Activated T-helper 9 cell treated with anti-CD3 and anti-CD28 coated beads, Interleukin-2, amount 50 U/mL, for 16 hours (primary cell): Measurements from ENCODE around the gene TNS3.

Experiments
- DNase-seq: peaks from one replicate; pipeline ENCODE4 v3.0.0-alpha.2; 2020; ENCODE audit warnings: low read depth

Gene TNS3

DNA sequence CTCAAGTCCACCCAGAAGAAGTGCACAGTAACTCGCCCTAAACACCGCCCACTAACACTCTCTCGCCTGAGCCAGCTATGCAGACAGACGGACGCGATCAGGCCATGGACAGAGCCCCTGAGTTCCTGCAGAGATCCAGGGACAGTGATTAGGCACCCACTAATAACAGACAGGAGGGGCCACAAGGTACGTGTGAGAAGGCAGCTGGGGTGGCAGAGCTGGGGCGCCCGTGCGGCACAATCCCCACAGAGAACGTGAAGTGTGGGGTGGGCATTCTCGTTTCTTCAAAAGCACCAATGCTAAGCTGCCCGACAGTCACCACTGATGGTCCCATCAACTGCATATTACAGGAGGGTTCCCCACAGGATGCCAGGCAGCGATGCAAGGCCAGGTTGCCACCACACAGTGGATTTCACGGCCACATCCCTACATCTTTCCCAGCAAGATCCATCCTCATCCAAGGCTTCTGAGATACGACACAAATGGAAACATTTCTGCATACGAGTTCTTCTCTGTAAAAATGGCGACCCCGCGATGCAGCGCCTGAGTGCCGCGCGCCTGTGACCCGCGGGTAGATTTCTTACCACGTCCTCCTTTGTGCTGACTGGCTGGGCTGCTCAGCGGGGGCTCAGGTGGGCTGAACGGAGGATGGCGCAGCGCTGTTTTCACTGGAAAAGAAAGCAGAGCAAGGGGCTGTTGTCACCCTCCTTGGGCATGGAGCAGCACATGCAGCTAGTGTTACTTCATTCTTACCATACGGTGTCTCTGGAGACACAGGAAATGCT, 237.5 kb downstream of the TNS3 start:
- no peak for DNase-seq

DNA sequence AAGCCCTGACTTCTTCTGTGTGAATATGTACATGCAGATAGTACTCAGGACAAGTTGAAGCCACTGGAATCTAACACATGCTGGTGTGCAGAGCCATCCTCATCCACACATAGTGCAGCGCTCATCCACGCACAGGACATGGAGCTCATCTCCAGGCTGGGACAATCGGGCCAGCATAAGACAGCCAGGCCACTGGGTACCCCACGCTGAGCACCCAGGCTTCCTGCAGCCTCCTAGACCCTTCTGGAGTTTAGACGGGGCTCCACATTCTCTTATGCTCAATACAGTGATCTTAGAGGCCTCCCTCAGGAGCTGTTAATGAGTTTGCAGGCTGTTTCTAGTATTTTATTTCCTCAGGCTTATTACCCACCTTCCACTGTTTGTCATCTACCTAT, 238.9 kb downstream of the TNS3 start:
- DNase-seq: no peak

DNA sequence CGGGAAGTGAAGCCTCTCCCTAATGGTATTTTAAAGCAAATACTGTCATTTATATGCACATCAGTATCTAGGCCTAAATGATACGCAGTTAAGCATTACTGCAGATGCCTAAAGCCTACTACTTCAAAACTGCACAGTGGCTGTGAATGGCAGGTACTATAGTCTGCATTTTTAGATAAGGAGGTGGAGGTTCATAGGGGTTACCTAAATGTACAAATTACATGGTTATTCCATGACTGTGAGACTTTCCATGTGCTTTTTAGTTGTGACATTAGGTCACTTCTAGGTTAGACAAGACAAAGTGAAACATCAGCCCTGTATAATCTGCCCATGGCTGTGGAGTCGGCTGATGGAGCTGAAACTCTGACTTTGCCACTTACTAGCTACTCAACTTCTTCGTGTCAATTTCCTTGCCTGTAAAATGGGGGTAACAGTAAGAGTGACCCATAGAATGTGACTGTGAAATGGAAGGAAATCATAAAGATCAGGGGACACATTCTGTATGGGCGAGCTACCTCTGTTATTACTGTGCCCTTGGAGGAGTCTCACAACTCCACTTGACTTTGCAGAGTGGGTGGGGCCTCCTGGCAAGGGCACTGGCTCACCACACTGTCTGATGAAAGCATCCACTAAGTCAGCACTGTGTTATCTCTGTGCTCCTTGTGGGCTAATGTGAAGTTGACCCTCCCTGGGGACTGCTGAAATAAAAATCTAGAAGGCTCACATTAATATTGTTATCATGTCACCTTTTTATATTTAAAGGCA, 239.4 kb downstream of the TNS3 start:
- DNase-seq: no peak

DNA sequence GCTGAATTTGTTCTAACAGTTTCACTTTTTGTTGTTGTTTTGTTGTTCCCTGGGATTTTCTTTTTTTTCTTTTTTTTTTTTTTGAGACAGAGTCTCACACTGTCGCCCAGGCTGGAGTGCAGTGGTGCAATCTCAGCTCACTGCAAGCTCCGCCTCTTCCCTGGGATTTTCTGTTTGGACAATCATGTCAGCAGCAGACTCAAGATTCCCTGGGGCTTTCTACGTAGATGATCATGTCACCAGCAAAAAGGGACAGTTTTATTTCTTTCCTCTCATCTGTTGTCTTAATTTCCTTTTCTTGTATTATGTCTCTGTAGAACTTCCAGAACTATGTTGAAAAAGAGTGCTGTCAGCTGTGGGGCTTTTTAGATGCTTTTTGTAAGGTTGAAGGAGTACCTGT, 241.4 kb downstream of the TNS3 start:
- DNase-seq: no peak

DNA sequence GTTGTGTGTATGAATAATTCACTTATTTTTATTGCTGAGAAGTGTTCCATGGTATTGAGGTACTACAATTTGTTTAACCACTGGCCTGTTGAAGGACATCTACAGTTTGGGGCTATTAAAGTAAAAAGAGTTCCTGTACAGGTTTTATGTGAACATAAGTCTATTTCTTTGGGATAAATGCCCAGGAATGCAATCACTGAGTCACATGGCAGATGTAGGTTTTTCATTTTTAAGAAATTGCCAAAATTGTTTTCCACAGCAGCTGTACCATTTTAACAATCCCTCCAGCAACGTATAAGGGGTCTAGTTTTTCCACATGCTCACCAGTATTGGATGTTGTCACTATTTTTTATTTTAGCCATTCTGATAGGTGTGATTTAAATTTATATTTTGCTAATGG, 243.9 kb downstream of the TNS3 start:
- DNase-seq: no peak

DNA sequence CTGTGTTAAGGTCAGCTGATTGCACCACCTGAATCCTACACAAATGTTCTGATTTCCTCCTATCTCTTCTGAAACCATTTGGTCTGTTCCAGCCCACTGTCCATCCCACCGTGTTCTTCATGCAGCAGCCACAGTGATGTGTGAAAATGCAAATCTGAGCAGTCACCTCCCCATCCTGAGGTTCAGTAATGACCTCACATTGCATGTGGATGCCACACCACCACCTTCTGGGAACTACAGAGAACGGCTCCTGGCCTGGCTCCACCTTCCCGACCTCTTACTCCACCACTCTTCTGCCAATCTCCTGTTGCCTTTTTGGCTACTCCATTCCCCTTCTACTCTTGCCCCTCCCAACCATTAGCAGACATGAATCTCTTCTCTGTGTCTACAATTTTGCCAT, 244.4 kb downstream of the TNS3 start:
- DNase-seq: no peak

DNA sequence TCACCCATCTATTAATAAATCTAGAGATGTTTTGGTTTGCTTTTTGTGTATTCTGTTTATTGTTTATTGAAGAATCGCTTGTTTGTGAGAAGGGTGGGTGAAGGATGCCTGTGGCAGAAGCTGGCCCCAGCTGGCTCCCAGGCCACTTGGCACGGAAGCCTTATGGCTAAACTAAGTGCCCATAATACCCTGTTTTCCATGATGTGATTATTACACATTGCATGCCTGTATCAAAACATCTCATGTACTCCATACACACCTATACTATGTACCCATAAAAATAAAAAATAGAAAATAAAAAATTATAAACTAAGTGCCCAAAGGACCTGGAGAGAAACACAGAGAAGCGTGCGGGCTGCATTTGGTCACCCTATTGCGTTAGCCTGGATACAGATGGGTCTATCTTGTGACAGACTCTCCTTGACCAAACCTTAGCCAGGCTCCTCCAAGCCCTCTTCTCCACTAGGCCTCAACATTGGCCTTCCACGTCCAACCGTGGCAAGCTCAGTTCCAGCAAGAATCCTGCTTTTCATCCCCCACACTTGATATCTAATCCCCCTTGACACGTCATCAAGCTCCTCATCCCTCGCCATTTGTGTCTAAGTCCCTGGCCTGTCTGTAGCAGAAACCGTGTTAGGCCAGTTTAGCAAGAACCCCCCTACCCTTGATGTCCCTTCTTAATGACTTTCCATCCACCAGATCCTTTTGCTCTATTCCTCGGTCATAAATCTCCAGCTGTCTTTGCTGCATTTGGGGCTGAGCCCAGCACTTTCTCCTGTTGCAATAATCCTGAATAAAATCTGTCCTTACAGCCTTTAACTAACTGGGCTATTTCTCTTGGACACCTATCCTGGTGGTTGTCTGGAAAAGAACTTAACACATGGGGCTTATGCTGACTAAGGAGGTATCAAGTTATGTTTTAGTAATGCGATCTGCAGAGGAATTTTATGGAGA, 245.2 kb downstream of the TNS3 start:
- DNase-seq: no peak

DNA sequence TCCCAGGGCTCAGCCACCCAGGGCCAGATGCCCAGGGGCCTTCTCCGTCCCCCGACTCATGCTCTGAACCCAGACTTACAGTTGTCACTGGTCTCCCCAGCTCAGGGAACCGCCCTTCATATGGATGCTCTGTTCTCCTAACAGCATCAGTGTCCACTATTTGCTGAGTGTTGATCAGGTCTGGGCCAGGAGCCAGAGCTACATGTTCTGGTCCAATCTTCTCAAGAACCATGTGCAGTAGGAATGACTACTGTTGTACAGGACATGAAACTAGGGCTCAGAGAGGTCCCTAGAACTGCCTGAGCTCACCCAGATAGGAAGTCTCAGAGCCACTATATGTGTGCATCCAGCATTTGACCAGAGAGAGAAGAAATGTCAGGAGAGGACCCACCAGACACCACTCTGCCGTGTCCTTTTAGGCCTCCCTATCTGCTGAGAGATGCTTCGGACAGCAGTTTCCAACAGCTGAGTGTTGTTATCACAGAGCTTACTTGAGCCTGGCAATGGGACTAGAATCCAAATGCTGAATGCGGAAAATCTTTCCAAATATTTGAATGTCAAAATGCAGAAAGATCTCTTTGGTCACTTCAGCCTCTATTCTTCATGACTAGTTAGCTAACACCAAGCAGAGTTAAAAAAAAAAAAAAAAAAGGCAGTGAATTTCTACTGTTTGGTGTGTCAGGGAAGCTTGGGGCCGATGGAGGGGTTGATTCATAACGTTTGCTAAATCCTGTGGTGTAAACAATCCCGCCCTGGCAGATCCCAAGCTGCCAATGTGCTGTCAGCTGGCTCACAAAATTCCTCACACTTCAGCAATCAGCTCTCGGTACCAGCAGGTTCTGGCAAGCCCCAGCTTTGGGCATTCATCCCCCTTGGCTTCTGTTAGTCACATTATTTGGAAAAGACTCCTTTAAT, 246.1 kb downstream of the TNS3 start:
- DNase-seq: no peak

DNA sequence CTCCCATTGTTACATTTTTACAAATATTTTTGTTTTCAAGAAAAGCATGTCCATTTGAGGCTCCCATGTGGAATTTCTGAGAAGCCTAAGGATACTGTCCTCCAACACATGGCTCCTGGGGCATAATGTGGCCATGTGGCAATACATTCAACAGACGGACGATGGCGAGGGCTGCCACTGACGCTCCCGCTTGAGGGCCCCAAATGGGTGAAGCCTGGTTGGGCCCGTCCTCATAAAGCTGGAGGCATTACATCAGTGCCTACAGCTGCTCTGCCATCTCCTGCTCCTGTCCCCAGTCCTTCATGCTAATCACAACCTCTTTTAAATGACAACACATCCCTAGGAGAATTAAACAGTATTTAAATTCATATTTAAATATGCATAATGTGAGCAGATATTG, 246.8 kb downstream of the TNS3 start:
- DNase-seq: no peak

DNA sequence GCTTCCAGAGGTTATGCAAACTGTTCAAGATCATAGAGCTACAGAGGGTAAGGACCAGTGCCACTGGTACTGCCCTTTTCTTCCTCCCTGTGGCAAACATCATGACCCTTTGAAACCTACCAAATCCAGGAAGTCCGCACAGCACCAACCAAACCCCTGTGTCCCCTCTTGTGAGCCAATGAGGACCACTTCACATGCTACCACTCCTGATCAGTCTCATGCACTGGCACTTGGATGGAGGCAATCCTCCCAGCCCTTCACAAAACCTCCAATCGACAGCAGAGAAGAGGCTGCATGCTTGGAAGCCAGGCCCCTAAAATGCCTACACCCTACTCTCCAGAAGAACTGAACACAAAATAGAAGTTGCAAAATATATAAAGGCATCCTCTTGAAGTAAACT, 248.0 kb downstream of the TNS3 start:
- DNase-seq: no peak

DNA sequence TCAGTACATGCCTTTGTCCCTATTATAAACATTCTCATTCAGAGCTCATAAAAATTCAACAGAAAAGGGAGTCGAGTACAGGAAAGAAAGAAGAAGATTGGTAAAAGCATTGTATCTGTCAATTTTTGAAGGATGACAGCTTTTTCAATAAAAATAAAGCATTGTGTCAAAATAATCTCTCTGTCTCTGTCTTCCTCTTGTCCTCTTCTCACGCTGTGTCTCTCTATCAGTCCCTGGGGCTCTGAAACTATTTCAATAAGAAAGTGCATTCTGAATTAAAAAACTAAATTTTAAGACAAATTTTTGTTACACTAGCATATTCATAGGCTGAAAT, 248.4 kb downstream of the TNS3 start:
- no peak for DNase-seq

DNA sequence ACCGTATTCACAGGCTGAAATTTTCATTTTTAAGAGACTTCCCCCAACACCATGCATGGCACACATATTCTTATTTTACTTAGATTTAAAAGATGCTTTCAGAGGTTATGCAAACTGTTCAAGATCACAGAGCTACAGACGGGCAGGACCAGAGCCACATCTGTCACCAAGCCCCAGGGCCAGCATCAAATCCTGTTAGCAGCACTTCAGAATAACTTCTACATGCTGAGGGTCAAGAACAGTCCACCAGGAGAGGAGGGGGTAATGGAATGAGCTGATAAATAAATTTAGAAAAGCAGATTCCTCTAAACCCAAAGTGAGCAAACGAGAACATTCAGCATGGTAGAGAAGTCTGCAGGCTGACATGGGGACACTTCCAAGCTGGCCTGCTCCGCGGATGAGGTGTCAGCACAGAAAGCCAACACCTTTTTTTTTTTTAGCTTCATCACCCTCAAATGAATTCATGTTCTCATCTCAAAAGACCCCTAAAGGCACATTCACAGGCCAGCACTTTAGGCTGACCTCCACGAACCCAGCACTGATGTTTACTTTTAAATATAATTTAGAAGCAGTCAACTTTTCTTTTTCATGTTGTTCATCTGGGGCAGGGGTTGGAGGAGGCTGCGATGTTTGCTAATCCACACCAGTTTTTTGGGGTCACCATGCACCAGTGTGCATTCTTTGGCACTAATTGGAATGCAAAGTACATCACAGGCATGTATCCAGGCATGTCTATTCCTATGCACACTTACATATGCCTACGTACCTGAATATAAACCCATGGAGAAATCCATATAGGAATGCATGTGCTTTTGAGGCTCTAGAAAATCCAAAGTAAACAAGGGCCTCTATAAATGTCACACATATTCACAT, 249.0 kb downstream of the TNS3 start:
- DNase-seq: no peak

DNA sequence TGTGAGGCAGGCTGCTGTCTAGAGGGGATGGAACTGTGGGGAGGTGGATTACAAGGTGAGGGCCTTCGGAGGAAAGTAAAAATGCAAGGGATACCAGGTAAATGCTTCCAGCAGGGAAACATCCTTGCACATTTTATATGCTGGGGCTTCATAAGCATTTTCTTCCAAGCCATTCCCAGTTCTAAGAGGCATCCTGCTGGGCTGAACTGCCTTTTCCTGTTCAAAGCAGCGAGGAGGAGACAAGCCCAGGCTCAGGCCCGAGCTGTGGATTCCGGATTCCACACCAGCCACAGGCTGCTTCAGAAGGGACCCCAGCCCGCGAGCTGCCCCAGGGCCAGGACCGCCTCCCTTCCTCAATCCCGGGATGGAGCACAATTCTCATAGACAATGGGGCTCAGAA, 249.7 kb downstream of the TNS3 start:
- no peak for DNase-seq

DNA sequence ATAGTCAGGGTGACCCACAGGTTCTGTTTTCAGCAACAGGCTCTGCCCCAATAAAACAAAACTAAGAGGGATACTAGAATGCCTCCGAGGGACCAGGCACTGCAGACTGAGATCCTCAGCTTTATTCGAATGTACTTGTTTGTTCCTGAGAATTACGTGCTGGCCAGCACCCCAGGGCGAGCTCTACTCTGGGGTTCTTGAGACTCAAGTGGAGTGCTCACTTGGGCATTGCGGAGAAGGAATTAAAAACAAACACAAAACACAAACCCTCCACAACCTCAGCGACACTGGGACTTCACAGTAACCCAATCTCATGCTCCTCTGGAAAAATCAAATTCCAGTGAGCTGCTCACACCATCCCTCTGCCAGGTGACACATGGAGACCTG, 250.7 kb downstream of the TNS3 start:
- no peak for DNase-seq

DNA sequence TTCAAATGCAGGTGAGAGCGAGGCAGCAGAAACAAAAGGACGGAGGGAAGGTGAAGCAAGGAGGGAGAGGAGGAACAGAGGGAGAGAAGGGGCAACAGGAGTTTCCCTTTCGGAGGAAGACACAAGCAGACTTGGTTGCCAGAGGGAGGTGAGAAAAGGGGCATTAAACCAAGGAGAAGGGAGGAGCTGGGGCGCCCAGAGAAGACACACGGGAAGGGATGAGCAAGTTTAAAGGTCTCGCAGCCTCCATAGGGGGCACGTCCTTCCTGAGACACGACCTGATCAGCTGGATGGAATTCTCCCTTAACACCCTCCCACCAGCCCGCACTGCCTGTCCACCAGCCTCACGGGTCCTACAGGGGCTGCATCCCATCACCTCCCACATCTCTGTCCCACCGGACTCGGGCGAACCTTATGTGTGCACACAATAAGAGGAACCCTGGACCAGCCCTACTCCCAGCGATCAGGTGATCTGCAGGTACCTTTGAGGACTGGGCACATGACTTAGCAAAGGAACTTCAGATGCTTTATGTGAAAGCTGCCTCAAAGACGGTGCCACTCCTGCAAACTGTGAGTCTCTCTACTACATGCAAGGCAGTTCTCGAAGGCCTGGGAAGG, 251.2 kb downstream of the TNS3 start:
- DNase-seq: no peak

DNA sequence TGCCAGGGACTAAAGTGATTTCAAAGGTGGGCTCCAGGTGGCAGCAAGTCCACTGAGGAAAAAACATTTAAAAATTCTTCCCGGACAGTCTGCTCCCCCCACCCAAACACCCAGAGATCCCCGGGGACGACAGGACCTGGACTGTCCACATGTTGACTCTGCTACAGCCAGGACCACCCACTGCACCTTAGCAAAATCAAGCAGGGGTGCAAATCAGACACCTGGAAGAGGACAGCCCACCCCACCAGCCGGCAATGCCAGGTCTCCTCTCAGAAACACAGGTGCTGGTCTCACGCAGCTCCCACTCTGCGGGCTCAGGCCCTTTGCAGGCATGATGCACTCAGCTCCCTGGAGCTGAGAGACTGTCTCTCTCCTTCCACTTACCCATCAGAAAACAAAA, 251.9 kb downstream of the TNS3 start:
- DNase-seq: no peak

DNA sequence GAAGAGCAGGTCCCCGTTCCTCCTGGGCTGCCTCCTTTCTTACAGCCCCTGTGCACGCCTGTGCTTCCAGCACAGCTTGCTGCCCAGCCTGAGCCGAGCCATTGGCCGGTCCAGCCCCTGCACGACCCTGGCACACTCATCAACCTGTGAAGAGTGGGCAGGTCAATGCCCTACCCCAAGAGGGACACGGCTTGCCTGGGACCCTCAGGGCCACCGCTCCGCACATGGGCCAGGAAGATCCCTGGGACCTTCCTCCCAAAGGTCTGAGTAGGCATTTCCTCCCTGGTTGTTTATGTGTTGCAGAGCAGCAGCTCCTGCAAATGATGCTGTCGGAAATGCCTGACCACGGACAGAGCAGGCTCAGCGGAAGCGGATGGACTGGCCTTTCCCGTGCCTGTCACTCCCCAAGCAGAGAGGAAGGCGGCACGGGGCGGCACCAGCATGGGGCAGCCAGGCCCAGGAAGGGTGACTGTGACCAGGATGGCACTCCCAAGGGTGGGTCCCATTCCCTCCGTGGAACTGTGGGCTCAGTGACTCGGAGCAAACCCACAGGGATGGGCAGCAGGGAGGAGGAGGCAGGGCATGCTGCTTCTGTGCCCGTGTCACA, 252.5 kb downstream of the TNS3 start:
- DNase-seq: no peak

DNA sequence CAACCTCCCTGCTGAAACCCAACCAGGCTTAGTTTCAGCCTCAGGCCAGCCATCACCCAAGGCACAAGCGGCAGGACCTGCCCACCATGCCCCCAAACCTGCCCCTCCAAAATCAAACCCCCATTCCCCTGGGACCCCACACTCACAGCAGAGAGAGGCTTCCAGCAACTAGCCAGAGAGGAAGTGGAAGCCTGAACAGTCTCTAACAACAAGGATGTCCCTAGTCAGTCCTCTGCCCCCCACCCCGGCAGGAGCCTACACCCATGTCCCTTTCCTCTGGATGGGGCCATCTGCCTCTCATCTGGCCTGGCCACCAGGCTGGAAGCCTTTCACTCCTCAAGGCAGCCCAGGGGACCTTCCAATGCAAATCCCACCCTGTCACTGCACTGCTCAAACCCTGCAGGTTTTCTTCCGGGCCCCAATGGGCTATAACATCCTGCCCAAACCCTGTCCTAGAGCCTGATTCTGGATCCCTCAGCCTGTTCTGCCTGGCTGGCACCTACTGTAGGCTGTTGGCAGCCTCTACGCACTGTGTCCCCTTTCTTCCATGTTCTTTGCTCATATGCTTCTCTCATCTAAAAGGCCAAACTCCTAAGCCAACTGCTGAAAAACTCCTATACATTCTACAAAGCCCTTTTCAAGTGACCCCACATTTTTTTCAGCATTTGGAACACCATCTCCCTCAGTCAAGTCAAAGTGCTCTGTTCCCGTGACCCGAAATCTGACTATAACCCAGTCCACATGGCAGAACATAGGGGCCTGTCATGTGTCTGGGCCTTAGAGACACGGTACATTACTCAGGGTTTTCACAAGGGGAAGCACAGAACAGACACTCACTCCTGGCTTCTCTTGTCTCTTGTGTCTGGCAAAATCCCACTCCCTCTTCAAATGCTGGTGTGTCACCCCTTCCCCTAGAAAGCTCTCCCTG, 253.3 kb downstream of the TNS3 start:
- no peak for DNase-seq
